Myocyte (in vitro differentiated cells): ENCODE data around the gene PLCB1. TPM values are rescaled to one million over a fixed set of nuclear protein-coding genes. Genes with fewer than 3 reads are reported as not detected.

ENCODE experiments used
- DNase-seq: peaks from one replicate; pipeline ENCODE4 v3.0.0-alpha.2; 2012; ENCODE audit warnings: low read depth
- total RNA-seq: library from RNA; depleted of rRNA; stranded (reverse); fragments of >200 nt; gene quantifications from 2 replicates; pipeline ENCODE4 v1.2.3, GENCODE V29; 2014

The PLCB1 gene
- total RNA-seq, 1 donor from 2014 or later = 0.29 TPM

GRCh38 chr20:8532169-8532568 is 400.1 kb downstream of the PLCB1 start:
- no peak for DNase-seq

DNA sequence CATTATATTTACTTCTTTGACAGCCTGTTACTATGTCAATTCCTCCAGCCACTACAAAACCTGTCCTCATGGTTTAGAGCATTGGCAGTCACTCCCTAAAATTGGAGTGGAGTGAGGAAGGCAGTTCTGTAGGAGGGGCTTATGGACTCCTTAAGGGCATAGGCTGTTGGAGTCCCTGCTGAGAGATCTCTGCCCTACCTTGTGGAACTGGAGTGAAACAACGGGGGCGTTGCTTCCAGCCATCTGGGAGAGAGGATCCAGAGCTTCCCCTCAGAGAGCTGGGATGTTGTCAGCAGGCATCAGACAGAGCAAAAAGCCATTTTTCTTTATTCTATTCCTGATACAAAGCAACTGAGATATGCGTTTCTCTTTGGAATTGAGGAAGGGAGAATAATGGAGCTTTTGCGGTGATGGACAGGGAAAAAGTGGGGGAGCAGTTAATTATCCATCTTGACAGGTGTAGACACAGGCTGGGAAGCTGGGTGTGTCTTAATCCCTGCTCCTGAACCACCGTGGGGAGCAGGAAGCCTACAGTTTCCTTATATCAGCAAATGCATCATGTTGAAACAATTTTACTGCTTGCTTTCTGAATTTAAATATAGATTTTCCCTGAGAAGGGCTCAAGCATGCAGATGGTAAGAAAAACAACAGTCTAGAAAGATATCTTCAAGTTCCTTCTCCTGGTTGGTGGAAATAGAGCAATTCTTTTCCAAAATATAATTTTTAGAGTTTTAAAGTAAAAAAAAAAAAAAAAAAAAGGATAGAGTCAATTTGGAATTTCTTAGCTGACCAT is 402.5 kb downstream of the PLCB1 start:
- DNase-seq = no peak

GRCh38 chr20:8535403-8536261 is 403.6 kb downstream of the PLCB1 start:
- no peak for DNase-seq

DNA sequence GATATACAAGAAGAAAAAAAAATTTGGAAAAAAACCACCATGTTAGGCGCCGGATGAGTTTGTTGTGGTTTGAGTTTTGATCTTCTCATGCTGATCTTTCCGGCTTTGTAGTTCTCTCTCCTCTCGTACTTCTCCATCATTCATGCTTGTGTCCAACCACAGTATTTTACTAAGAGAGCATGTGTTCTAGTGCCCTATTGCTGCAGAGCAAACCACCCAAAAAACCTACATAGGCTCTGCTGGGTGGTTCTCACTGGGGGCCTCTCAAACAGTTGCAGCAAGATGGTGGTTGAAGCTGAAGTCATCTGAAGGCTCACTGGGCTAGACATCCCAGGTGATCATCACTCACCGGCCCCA is 404.2 kb downstream of the PLCB1 start:
- DNase-seq = no peak

DNA sequence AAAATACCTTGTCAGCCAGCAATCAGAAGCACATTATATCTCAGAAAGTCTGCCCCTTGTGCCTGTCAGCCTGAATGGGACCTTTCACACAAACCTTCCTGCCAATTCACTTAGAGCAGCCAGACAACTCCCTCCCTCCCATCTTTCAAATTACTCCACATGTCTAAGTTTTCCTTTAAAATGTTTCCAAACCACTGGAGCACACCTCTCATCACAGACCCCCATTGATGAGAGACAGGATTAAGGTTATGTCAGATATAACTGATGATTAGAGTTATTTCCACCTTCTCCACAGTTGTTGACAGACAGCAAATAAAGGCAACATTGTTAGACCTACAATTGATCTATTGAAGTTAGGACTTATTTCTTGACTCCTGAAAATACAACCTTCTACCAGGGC is 408.4 kb downstream of the PLCB1 start:
- DNase-seq = no peak

DNA sequence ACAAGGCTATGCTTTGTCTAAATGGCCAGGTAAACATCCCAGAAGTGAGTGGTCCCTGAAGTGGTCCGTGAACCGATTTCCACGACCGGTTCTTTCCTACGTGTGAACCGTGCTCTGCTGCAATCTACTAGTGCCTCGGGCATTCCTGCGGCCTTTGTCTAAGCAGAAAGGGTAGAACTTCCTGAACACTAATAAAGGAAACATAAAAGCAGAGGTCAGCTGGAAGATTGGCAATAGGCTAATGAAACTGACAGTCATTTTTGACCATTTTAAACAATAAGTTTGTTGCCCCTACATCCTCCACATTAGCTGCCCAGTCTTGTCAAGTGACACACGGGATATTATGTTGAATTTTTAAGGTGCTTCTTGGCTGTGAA is 410.0 kb downstream of the PLCB1 start:
- DNase-seq = no peak

DNA sequence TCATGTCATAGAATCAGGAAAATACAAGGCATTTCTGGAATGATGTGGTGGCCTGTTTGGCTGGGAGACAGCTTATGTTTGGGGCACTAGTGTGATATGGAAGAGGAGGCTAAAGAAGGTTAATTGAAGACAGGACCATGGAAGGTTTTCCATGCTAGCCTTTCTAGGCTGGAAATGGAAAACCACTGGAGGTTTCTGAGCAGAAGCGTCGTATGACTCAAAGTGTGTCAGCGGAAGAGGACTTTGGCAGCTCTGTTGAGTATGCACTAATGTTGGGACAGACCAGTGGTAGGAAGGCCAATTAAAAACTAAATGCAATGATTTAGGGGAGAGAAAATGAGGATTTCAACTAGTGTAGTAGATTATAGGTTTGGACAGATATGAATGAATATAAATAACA is 413.1 kb downstream of the PLCB1 start:
- DNase-seq = no peak

GRCh38 chr20:8547035-8547650 is 415.1 kb downstream of the PLCB1 start:
- DNase-seq = no peak

DNA sequence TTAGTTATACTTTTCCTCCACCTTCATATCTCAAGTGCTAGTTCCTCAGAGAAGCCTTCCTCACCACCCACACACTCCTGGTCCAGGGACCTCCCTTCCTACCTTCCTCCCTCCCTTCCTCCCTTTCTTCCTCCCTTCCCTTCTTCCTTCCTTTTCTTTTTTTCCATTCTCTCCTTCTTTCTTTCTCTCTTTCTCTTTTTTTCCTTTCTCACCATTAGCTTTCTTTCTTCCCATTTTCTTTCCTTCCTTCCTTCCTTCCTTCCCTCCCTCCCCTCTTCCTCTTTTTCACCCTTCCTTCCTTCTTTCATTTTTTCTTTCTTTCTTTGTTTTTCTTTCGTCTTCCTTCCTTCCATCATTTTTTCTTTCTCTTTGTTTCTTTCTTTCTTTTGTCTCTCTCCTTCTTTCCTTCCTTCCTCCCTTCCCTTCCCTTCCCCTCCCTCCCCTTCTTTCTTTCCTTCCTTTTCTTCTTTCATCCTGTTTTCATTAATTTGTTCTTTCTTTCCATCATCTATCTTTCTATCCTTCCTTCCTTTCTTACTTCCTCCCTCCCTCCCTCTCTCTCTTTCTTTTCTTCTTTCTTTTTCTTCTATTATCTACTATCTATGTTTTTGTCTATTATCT is 416.0 kb downstream of the PLCB1 start:
- no peak for DNase-seq

GRCh38 chr20:8549192-8549591 is 417.1 kb downstream of the PLCB1 start:
- no peak for DNase-seq

DNA sequence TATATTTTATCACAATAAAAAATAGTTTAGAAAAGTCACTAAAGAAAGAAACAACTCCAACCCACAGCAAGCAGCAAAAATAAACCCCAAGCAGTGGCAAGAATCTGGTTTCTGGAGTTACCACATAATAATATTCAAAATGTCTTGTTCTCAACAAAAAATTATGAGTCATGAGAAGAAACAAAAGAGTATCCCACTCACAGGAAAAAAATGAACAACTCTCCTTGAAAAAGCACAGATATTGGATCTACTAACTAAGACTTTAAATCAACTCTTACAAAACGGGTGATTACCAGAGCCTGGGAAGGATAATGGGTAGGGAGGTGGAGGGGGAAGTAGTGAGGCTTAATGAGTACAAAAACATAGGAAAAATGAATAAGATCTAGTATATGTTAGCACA is 425.6 kb downstream of the PLCB1 start:
- DNase-seq = no peak

DNA sequence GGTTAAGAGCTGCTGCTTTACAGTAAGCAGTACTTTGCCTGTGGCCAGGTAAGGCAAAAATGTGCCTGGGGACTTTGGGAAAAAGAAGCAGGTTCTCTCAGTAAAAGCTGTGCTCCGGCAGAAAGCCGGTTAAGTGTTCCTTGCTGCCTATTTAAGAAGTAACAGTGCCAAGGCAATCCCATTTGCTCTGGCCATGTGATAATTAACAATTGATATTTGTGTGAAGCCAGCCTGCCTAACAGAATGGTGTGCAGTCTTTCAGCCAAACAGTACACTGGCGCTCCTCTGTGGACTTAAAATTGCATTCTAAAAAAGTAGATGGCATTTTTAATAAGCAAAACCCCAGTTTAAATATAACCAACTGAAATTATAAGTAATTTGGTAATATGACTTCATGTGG is 430.3 kb downstream of the PLCB1 start:
- DNase-seq = no peak

GRCh38 chr20:8568075-8568474 is 436.0 kb downstream of the PLCB1 start:
- DNase-seq = no peak

- DNase-seq = no peak
Measured at GRCh38 chr20:8569766-8570165, 437.7 kb downstream of the PLCB1 start.

DNA sequence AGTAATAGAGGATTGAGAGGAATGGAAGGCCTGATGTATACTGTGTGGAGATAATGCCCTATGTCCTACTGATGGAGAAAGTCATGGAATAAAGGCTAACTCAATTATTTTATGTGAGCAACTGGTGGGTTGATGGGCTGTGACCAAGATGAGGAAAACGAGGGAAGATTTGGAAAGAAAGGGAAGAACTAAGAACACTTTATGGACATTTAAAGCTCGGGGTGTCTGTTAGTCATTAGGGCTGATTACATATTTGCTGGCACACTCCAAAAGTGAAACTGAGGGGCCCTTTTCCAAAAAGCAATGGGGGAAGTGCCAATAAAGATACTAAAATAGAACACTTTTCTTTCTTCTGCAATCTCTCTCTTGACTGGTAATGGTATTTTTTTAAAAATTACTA is 439.5 kb downstream of the PLCB1 start:
- DNase-seq = no peak

- no peak for DNase-seq
Measured at GRCh38 chr20:8573686-8574085, 441.6 kb downstream of the PLCB1 start.

- no peak for DNase-seq
Measured at GRCh38 chr20:8575114-8575513, 443.0 kb downstream of the PLCB1 start.

- no peak for DNase-seq
Measured at GRCh38 chr20:8578161-8578865, 446.2 kb downstream of the PLCB1 start.

GRCh38 chr20:8579035-8579434 is 447.0 kb downstream of the PLCB1 start:
- no peak for DNase-seq

DNA sequence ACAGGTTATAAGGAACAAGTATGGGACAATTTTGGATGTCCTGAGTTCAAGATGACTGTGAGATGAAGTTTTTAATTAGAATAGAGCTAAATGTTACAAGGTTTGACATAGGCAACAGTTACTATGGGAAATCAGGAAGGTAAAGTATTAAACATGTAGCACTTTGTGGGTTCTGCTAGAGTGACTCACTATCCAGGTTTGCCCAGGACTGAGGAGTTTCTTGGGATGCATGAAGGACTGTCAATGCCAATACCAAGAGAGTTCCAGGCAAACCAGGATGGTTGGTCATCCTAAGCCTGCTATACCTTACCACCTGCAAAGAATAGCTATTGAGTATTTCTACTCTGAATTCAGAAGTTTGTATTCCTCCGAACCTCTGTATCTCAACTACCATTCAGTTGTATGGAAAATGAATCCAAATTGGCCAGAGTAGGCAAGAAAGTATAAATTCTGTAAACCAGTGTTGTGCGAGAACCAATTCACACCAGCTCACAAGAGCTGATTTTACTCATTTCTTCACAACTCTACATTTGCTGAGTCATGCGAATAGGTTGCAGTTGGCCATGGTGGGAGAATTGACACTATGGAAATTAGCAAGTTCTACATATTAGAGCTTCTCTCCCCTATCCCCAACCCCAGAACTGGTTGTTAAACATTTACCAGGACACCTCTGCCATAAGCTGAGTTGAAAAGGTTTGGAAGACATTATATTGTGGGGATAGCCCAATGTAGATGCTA is 449.5 kb downstream of the PLCB1 start:
- DNase-seq = no peak
